ENCODE results near the gene KMO.

Gene KMO

GRCh38 chr1:241598249-241598648 is 66.1 kb downstream of the KMO start:
- no peak for DNase-seq

DNA sequence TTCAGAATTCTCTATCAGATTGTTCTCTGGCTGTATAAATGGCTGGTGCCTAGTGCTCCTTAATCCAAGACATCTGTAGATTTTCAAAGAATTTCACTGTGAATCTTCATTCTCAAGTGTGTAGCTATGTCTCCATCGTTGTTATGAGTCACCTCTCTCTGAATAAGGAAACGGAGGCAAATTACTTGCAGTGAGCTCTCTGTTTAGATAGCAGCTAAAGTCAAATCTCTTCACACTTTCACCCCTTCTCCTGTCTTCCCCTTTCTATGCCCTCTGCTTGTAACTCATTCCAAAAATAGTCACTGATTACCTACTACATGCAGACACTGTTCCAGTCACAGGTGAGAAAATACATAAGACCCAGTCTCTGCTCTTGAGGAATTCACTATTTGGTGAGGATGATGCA is 68.3 kb downstream of the KMO start:
- DNase-seq: no peak

DNA sequence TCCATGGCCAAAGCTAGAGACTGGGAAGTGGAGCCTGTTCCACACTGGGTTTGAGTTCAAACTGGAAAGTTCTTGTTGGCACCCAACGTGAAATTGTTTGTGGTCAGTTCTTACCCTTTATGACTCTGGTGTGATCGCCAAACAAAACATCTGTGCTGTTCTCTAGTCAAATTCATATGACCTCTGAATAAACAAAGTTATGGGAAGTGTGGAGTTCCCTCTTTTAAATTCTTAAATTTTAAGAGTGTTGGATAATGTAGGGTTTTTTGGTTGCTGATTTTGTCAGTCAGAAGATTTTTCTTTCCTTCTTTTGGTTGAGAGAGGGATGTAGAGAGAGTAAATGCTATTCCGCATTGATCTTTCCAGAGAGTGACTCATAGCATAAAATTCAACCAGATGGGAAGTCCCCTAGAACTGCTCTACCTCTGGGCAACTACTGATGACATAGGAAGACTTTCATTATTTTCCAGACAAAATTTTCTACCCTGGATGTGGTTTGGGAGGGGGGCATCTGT is 71.6 kb downstream of the KMO start:
- no peak for DNase-seq

GRCh38 chr1:241605146-241605805 is 73.1 kb downstream of the KMO start:
- no peak for DNase-seq

- no peak for DNase-seq
These were observed 74.4 kb downstream of the KMO start for GRCh38 chr1:241606544-241606943.

- no peak for DNase-seq
These were observed 75.3 kb downstream of the KMO start for GRCh38 chr1:241607497-241607896.

DNA sequence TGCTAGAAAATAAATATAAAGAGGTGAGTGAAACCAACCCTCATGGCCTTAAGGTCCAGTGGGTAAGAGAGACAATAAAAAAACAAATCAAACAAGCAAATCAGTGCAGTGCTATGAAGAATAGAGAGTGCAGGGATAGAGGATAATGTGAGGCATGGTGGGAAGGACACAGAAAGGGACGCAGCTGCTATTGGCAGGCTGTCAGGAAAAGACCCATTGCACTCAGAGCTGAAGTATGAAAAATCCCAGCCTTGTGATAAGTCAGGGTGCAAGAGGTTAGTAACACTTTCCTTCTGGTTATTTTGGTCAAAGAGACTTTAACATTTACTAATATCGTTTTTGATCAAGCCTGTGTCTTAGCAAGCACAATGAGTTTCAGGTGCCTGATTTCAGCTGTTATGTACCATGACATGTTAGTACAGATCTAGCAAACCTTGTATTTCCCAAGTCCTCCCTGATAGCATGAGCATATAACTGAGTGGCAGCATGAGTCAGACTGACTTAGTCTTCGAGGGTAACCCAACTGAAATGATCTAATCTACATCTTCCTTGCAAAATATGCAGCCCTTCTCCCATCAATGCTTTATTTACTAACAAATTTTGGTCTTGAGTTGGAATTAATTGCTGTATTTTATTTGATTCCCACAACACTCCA is 76.3 kb downstream of the KMO start:
- DNase-seq: no peak

- DNase-seq: no peak
These were observed 78.1 kb downstream of the KMO start for GRCh38 chr1:241610056-241610815.

DNA sequence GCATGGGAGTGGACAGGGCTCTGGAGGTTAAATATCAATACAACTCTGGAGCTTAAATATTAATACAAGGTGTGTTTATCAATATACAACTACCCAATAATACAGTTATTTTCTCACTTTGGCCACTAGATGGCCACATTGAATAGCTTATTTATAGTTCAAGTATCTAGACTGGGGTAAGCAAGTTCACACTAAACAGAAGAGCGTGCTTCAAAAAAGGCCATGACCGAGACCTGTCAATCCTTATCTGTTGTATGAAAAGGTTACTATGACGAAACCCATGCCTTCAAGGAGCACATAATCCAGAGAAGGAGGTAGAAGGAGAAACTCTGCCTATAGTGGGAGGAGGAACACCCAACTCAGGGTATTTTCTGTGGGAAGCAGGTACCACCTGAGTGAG is 78.9 kb downstream of the KMO start:
- no peak for DNase-seq

DNA sequence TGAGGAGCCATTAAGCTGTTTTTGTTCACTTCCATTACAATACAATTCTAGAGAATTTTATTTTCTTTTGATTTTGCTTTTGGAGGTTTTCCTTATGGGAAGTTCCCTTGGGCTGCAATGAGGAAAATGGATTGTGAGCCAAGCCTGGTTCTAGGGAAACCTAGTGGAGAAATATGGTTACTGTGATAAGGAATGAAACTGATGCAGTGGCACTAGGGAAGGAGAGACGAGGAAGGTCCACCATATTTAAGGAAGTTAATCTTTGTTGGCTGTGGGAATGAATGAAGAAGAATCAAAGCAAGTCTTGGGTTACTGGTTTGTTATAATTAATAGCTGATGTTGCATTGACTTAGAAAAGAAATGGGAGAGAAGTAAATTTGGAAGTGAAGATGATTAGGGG is 79.6 kb downstream of the KMO start:
- no peak for DNase-seq

- no peak for DNase-seq
These were observed 80.6 kb downstream of the KMO start for GRCh38 chr1:241612533-241613477.

DNA sequence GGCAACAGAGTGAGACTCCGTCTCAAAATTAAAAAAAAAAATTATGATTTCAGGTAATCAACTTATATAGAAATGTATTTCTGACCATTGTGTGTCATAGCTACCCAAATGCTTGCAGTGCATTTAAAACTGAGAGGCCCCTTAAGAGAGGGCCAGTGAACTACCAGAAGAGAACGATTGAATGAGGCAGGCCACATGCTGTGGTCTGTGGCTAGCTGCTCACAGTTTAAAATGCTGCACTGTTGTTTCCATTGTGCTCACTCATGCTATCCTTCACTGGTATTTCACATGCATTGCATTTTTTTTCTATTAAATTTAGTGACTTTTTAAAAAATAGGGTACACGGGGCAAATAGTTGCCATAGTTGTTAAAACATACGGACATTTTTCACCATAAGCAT is 82.0 kb downstream of the KMO start:
- DNase-seq: no peak

- no peak for DNase-seq
These were observed 82.4 kb downstream of the KMO start for GRCh38 chr1:241614572-241614971.

DNA sequence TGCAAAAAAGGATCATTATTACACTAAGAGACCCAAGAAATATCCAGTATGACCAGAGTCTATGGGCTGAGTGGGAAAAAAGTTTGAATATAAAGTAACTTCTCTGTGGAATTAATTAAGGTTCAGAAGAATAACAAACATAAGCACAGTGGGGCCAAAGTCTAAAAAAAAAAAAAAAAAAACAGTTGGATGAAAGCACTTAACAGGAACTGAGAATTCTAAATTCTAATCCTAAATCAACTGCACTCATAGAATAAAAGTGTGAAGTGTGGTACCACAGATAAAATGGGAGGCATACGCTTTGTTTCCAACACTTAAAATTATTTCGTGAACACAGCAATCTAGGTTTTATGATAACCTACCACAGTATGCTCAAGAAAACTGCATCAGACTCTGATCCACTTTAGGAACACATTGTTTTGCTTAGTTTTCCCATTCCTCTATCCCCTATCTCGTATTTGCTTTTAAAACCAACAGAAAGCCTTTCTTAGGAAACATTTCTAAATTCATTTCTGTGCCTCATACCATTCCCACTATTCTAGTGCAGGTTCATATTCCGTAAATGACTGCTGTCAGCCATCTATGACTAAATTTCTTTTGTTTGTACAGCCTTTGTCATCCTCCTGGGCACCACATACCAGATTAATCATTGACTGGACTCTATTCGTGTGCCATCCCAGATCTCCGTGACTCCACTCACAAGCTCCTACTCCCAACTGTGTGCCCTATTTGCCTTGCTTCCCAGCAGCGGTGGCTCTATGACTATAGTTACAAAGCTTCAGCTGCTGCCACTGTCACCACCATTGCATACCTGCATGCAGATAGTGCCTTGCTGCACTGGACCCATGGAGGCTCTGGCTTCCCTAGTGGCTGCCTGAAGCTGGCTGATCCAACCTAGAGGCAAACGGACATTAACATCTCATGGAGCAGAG is 83.1 kb downstream of the KMO start:
- DNase-seq: no peak

DNA sequence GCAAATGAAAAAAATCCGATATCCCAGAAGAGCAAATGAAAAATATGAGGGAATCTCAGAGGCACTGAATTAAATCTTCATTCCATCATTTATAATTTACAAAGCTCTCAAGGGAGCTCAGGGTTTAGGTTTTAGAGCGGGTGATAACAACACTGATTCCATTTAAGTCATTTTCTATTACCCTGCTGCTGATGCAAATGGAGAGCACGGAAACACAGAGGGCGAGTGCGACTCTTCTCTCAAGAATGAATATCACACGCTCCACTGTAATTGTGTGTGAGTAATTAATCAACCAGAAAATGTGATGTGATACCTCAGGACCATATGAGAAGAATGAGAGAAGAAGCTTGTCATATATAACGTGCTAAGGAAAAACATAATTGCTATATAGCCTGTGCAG is 85.2 kb downstream of the KMO start:
- no peak for DNase-seq

DNA sequence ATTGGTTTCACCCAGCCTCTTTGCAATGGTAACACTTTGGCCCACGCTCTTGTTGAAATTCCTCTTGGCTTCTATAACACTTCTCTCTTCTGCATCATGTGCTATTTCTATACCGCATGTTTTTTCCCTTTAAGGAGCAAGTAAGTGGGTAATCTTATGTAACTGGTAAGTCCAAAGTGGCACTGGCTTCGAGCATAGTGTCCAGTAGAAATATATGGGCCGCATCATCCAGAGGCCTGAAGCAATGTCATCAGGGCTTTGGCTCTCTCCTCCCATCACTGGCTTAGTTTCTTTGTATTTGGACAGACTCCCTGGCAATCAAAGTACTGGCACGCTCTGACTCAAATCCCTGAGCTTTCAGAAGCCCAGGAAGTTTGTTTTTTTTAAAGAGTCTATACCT is 90.5 kb downstream of the KMO start:
- no peak for DNase-seq

DNA sequence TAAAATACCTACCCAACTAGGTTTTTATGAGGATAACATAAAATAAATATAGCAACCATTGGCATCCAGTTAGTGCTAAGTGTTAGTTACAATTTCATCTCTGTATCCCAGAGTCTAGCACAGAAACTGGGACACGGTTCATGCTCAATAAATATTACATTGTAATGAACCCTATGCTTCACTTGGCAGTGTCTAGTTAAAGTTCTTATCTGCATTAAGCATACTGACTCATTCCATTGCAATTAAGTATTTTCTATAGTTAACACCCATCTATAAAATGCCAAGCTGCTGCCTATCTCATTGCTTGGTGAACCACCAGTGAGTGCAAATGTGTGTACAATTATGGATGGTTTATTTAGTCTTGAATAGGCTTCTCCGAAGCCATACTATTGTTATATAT is 92.8 kb downstream of the KMO start:
- DNase-seq: no peak

DNA sequence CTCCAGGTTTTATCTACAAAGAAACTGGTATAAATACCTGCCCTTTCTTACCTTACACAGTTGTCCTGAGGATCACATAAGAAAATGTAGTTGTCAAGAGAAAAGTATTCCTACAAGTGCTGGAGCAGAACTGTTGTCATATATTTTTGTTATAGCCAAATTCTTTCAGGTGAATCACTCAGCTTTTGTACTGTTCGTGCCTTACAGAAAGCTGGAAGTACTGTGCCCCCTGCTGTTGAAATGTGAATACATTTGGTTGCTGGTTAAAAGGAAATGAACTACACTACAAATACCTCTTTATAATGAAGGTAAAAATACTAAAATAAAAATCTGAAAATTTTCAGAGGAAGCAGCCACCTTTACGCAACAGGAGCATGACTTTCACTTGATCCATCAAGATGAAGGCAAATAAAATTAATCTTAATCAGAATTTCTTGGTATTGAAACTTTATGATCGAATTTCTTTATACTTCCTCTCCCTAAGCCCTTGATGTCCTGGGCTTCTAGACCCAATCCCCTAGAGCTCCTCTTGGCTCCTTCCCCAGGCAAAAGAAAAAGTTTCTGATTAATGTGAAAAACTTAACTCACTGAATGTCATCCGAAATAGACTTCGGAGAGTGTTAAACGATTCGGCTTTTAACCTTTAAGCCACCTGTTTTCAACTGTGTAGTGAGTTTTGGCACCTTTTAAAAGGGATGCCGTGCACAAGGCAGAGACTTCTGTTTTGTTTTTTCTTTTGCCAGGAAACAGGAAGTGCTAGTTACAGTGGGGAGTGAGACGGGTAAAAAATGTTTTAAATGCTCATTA is 95.5 kb downstream of the KMO start:
- peak; percentile 36 for DNase-seq

DNA sequence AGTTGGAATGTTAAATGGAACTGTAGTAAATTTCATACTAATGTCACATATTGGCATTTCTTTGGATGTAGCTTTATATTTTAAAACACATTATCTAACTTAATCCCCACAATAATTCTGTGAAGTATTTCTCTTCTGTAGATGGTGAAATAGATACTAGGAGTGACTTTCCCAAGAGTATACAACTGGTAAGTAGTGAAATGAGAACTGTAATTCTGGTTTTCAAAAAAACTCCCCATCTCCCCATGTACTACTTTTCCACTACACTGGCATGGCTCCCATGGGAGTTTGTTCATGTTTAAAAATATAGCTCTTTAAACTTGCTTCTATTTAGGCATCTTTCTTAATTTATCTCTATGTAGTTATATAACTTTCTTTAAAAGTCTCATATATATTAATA is 97.8 kb downstream of the KMO start:
- no peak for DNase-seq

- DNase-seq: no peak
These were observed 98.3 kb downstream of the KMO start for GRCh38 chr1:241630476-241630875.

DNA sequence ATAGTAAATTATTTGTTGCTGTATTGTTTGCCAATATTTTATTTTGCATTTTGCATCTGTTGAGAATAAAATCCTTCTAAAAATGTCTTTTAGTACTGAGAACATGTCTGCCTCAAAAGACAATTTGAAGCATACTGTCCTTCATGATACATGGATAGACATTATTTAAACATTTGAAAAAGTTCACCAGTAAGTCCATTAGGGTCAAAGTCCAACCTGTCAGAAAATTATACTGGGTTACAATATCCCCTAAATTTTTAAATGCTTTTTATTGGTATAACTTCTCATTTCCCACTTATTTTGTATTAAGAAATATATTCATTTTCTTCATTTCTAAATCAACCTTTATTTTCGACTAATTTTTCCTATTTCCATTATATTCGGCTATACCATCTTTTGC is 98.7 kb downstream of the KMO start:
- DNase-seq: no peak

All from effector CD4-positive, alpha-beta T cell (primary cell).